ENCODE measurements around the gene UBE2V1. TPM values are rescaled to one million over a fixed set of nuclear protein-coding genes. Genes with fewer than 3 reads are reported as not detected.
A peak's percentile ranks its signal among the peaks of the same experiment; 100 is the strongest.

Gene UBE2V1
- total RNA-seq, 2 experiments from 2014 or later: 115 to 140 TPM

DNA sequence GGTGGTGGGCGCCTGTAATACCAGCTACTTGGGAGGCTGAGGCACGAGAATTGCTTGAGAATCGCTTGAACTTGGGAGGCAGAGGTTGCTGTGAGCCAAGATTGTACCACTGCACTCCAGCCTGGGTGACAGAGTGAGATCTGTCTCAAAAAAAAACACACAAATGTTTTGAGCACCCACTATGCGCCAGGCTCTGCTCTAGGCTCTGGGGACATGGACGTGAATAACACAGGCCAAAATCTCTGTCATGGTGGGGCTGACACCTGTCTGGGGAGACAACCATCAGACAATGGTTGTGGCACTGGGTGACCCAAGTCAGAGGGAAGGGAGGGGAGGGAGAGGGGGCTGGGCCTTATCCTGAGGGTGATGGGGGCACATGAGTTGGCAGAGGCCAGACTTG lies 62.7 kb downstream of the UBE2V1 start:
- H3K36me3 Mint-ChIP-seq (ENCODE audit: low read depth): no peaks in the 10 kb centered on the region
- DNase-seq (no peak), ATAC-seq (ENCODE audit: poor library complexity) (no peak)
- H3K4me1 Mint-ChIP-seq (ENCODE audit: low read depth): no peaks in the 10 kb centered on the region
- H3K4me3 Mint-ChIP-seq: no peak overlapping the region
- ChIA-PET CTCF (interaction anchor here (1.3 kb wide), 1 partner anchor 21 kb away, joined by 3 read pairs; no protein-coding TSS in a partner anchor), POLR2A (interaction anchor here (0.7 kb wide), 1 partner anchor 21 kb away, joined by 3 read pairs; no protein-coding TSS in a partner anchor)
- Histone ChIP-seq H3K4me3 (ENCODE audit: low read length) (no peak overlapping the region), H3K4me1 (ENCODE audit: insufficient read depth, low read length) (peaks cover 4% of the 10 kb centered on the region), H3K27me3 (ENCODE audit: control insufficient read depth in 1 of 2, insufficient read depth in 2 of 2, low read length in 2 of 2) (peaks cover 16 to 17% of the 10 kb centered on the region in 2 experiments), H3K36me3 (ENCODE audit: insufficient read depth, low read length) (no peaks in the 10 kb centered on the region), H3K9me3 (ENCODE audit: control insufficient read depth in 1 of 2, insufficient read depth in 1 of 2, low read length in 2 of 2) (peaks cover 4% of the 10 kb centered on the region in 2 experiments), H3K27ac (ENCODE audit: low read depth in 1 of 2, low read length in 2 of 2) (no peak overlapping the region)
- H3K27ac Mint-ChIP-seq: no peak overlapping the region
- H3K27me3 Mint-ChIP-seq: peaks cover 27% of the 10 kb centered on the region
- TF ChIP-seq, protein P1, sequence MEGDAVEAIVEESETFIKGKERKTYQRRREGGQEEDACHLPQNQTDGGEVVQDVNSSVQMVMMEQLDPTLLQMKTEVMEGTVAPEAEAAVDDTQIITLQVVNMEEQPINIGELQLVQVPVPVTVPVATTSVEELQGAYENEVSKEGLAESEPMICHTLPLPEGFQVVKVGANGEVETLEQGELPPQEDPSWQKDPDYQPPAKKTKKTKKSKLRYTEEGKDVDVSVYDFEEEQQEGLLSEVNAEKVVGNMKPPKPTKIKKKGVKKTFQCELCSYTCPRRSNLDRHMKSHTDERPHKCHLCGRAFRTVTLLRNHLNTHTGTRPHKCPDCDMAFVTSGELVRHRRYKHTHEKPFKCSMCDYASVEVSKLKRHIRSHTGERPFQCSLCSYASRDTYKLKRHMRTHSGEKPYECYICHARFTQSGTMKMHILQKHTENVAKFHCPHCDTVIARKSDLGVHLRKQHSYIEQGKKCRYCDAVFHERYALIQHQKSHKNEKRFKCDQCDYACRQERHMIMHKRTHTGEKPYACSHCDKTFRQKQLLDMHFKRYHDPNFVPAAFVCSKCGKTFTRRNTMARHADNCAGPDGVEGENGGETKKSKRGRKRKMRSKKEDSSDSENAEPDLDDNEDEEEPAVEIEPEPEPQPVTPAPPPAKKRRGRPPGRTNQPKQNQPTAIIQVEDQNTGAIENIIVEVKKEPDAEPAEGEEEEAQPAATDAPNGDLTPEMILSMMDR (IDR thresholded peaks at IDR 0.05): no peak
- no peaks in the 10 kb centered on the region for H3K9me3 Mint-ChIP-seq
- intact Hi-C loops (cut with DNase I, micrococcal nuclease): no loop called here

DNA sequence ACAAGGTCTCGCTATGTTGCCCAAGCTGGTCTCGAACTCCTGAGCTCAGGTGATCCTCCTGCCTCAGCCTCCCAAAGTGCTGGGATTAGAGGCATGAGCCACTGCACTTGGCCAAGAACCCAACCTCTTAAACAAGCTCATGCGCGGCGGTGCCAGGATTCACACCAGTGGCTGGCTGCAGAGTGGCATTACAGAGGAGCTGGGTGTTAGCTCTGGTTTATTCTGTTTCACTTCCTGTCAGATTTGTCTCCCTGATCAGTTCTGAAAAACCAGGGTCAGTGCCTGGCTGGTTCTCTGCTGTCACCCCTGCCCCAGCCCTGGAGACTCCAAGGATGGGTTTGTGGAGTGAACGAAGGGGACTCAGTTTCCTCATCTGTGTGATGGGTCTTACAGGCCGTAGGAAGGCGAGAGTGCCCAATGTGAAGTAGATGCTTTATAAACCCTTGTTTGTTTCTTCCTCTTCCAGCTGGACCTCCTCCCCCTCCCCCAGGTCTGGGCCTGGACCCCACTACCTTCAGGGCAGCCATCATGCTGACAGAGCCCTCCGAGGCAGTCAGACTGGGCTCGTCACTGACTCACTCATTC lies 63.4 kb downstream of the UBE2V1 start:
- H3K4me3 ChIP-seq (ENCODE audit: low read length): no peak overlapping the region
- intact Hi-C loops (cut with DNase I, micrococcal nuclease): no loop called here
- peaks cover 27% of the 10 kb centered on the region for H3K27me3 Mint-ChIP-seq
- CTCF ChIA-PET: interaction anchor here (1.3 kb wide), 1 partner anchor 22 kb away, joined by 3 read pairs; no protein-coding TSS in a partner anchor
- no peaks in the 10 kb centered on the region for H3K36me3 ChIP-seq (ENCODE audit: insufficient read depth, low read length)
- no peaks in the 10 kb centered on the region for H3K4me1 Mint-ChIP-seq (ENCODE audit: low read depth)
- no peaks in the 10 kb centered on the region for H3K36me3 Mint-ChIP-seq (ENCODE audit: low read depth)
- peaks cover 4 to 9% of the 10 kb centered on the region in 2 experiments for H3K9me3 ChIP-seq (ENCODE audit: control insufficient read depth in 1 of 2, insufficient read depth in 1 of 2, low read length in 2 of 2)
- no peaks in the 10 kb centered on the region for H3K9me3 Mint-ChIP-seq
- POLR2A ChIA-PET: interaction anchor here (0.7 kb wide), 1 partner anchor 21 kb away, joined by 3 read pairs; no protein-coding TSS in a partner anchor
- peaks cover 4% of the 10 kb centered on the region for H3K4me1 ChIP-seq (ENCODE audit: insufficient read depth, low read length)
- no peak overlapping the region for H3K27ac Mint-ChIP-seq
- TF ChIP-seq, protein P1 (IDR thresholded peaks at IDR 0.05): no peak
- no peak for ATAC-seq (ENCODE audit: poor library complexity)
- H3K27ac ChIP-seq (ENCODE audit: low read depth in 1 of 2, low read length in 2 of 2): no peak overlapping the region
- H3K4me3 Mint-ChIP-seq: no peak overlapping the region
- peak in 1 of 14 experiments; percentile 15 for DNase-seq
- H3K27me3 ChIP-seq (ENCODE audit: control insufficient read depth in 1 of 2, insufficient read depth in 2 of 2, low read length in 2 of 2): peaks cover 16 to 17% of the 10 kb centered on the region in 2 experiments

DNA sequence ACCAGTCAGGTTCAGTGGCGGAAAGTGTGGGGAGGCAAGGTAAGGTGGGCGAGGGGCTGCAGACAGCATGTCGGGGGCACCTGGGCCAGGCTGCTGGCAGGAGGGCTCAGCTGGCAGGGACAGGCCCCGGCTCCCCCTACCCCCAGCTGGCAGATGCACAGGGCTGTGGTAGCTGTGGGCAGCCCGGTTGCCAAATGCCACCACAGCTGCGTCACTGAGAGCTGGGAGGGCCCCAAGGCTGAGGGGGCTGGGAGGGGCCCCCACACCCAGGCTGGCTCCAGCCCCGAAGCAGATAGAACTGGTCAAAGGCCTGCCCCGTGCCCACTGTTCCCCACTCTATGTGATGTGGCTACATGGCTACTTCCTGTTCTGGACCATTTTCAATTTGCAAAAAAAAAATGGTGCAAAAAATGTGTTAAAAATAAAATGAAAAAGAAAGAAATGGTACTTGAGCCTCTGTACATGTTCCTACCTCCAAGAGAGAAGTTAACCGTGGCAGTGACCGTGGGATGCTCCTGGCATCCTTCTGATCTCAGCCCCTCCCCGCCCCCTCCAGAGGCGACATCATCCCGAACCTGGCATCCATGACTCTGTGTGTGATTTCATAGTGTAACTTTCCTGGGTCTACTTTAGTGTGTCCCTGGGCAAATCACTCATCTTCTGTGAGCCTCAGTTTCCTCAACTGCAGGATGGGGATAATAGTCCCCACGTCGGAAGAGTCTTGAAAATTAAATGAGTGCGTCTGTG lies 64.4 kb downstream of the UBE2V1 start:
- Histone ChIP-seq H3K36me3 (ENCODE audit: insufficient read depth, low read length) (no peaks in the 10 kb centered on the region), H3K4me3 (ENCODE audit: low read length) (no peak overlapping the region), H3K4me1 (ENCODE audit: insufficient read depth, low read length) (peaks cover 4% of the 10 kb centered on the region), H3K27me3 (ENCODE audit: control insufficient read depth in 1 of 2, insufficient read depth in 2 of 2, low read length in 2 of 2) (peaks cover 14 to 17% of the 10 kb centered on the region in 2 experiments), H3K27ac (ENCODE audit: low read depth in 1 of 2, low read length in 2 of 2) (no peak overlapping the region), H3K9me3 (ENCODE audit: control insufficient read depth in 1 of 2, insufficient read depth in 1 of 2, low read length in 2 of 2) (peaks cover 4 to 9% of the 10 kb centered on the region in 2 experiments)
- ChIA-PET CTCF (no interaction called here), POLR2A (no interaction called here)
- intact Hi-C loops (cut with DNase I, micrococcal nuclease): no loop called here
- H3K4me1 Mint-ChIP-seq (ENCODE audit: low read depth): no peaks in the 10 kb centered on the region
- H3K9me3 Mint-ChIP-seq: no peaks in the 10 kb centered on the region
- no peak overlapping the region for H3K4me3 Mint-ChIP-seq
- no peak overlapping the region for H3K27ac Mint-ChIP-seq
- no peaks in the 10 kb centered on the region for H3K36me3 Mint-ChIP-seq (ENCODE audit: low read depth)
- ATAC-seq (ENCODE audit: poor library complexity): peak; percentile 48
- peaks cover 23% of the 10 kb centered on the region for H3K27me3 Mint-ChIP-seq
- peak in 4 of 14 experiments; percentile 2 to 46 (median 22) for DNase-seq
- TF ChIP-seq, protein P1 (IDR thresholded peaks at IDR 0.05): no peak

Measured in CD4-positive, alpha-beta T cell (primary cell).